ENCODE results near the gene CDK5R1.
A peak's percentile ranks its signal among the peaks of the same experiment; 100 is the strongest.

The CDK5R1 gene

DNA sequence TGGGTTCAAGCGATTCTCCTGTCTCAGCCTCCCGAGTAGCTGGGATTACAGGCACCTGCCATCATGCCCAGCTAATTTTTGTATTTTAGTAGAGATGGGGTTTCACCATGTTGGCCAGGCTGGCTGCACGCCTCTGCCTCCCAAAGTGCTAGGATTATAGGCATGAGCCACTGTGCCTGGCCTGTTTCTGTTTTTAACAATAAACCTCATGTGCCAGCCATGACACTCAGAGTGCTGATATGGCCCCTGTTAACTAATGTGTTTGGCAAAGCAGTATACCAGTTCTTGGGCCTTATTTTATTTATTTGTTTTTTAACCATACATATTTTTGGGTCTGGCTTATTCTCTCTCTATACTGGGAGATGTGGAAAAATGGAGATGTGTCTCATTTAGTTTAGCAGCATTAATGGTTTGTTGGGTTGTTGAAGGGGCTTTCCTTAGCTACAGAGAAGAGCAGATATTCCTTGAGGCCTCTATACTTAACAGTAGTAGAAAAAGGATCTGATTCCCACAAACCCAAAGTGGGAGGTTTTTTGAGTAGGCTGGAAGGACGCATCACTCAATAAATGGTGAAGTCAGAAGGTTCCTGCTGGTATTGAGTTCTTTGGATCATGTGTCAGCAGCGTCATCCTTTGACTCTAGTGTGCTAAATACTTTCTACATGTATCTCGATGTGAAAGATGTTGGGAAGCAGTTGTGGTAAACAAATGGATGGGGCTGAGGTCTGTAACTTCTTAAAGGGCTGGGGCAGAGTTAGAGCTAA is 16.2 kb upstream of the CDK5R1 start:
- DNase-seq (ENCODE audit: low read depth in 2 of 2, low spot score in 1 of 2): no peak

DNA sequence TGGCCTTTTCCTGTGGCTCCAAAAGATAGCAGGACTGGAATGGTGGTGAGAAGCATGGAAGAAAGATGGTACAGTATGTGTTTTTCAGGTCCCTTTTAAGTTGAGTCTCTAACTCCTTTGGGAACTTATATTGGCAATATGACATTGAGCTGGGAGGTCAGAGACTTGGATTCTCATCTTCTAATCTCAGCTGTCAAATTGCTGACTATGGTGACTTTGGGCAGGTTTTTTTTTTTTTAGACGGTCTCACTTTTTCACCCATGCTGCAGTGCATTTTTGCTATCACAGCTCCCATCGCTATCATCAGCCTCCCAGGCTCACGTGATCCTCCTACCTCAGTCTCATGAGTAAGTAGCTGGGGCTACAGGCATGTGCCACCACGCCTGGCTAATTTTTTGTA is 15.1 kb upstream of the CDK5R1 start:
- DNase-seq (ENCODE audit: low read depth in 2 of 2, low spot score in 1 of 2): no peak

DNA sequence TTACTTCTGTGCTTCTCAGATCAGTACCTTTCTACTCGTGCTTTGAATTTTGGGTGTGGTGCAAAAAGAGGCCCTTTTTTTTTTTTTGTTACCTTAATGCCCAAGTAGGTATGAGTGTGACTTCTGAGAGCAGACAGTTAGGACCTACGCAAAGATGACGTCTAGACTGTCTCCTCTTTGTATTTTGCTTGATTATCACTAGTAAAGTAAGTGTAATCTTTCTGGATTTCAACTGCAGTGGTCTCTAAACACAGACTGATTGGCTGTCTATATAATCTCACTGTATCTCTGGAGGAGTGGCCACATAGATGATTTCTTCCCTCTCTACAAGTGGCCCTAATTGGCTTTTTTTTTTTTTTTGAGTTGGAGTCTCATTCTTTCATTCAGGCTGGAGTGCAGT is 11.5 kb upstream of the CDK5R1 start:
- no peak for DNase-seq (ENCODE audit: low read depth in 2 of 2, low spot score in 1 of 2)

DNA sequence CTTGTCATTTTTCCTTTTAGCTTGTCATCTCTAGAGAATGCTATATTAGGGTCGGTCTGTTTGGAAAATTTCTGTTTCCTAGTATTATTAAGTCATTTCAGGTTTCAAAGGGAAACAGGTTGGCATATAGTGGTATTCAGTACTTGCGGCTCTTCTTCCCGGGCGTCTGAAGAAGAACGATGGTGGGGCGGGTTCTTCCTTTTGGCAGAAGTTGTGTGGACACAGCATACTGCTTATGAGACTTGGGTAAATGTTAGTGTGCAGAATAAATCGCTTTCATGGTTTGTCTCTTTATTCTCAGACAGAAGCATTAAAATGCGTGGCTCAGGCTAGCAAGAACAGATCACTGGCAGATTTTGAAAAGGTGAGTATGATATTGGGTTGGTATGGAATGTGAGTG is 9.6 kb upstream of the CDK5R1 start:
- DNase-seq (ENCODE audit: low read depth in 2 of 2, low spot score in 1 of 2): no peak

DNA sequence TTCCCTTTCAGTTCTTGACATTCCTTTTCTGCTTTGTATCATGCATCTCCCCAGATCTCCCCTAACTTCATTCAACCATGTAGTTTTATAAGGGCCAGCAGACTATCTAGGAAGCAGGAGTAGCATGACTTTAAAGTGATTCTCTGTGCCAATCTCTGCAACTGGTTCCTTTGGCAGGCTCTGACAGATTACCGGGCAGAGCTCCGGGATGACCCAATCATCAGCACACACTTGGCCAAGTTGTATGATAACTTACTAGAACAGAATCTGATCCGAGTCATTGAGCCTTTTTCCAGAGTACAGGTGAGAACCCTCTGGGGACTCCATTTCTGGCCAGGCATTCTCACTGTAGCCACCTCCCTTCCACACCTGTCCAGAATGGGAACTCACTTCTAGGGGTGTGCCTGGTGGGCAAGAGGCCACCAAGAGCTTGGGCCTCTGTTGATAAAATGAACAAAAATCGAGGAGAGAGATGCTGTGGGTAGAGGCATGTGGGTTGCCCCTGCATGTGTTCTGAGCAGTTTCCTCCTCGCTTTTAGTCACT is 7.6 kb upstream of the CDK5R1 start:
- DNase-seq (ENCODE audit: low read depth in 2 of 2, low spot score in 1 of 2): no peak

DNA sequence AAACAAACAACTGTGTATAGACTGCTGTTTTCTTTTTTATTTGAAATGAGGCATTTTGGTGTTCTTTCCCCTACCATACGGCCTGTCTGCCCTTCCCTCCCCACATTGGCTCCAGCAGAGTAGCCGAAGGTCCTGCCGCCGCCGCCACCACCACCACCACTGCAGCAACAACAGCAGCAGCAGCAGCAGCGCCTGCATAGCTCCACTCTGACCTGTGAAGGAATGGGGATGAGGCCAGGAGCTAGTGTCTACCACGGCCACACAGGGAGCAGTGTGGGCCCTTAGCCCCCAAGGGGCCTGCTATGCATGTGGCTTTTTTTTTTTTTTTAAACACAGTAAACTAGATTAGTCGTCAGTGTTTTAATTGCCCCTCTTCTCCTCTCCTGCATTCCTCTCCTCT is 5.6 kb upstream of the CDK5R1 start:
- no peak for DNase-seq (ENCODE audit: low read depth in 2 of 2, low spot score in 1 of 2)

DNA sequence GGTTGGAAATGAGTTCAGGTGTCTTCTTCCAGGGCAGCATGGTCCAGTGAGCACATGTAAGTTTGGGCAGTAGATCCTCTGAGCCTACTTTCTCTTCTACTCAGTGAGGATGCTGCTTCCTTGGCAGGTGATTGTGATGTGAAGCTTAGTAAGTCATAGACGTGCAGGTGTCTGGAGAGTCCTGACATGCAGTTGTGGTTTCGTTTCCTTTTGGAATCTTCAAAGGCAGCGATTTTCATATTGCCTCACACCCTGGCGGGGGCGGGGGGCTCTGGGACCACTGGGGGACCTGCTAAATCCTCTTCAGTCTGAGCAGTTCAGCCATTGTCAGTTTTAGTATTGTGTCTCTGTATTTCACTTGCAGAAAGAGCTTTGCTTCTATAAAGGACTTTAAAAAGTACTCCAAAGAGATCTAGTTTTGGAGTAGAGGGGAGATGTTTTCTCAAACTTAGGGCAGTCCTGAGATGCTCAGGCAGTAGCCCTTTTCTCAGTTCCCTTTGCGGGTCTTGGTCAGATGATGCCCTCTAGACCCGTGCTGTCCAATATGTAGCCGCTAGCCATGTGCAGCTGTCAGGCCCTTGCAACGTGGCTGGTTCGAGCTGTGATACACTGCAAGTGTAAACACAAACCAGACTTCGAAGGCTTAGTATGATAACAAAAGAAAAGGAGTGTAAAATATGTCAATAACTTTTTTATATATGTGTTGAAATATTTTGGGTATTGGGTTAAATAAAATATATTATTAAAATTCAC is 4.0 kb upstream of the CDK5R1 start:
- DNase-seq (ENCODE audit: low read depth in 2 of 2, low spot score in 1 of 2): no peak

DNA sequence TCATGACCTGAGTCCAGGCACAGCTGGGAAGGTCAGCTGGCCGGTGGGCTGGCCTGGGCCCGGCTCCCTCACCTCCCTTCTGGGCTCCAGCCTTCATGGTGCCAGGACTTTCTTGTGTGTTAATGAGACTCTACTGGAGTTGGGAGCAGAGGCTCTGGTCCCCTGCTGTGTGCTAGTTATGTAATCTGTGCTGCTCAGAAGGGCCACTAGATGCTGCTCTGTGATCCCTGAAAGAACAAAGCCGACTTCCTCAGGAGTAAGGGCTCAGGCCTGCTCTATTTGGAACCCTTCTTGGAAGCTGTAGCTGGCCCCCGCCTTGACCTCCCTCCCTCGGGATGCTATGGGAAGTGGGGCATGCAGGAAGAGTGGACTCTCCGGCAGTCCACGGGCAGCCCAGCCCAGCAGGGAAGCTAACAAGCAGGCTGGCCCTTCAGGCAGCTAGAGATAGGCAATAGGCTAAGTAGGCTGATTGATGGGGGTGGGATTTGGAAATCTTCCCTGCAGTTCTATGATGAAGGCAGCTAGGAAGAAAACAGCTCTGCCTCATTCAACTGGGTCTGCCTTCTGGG is 3.3 kb upstream of the CDK5R1 start:
- DNase-seq (ENCODE audit: low read depth in 2 of 2, low spot score in 1 of 2): no peak

DNA sequence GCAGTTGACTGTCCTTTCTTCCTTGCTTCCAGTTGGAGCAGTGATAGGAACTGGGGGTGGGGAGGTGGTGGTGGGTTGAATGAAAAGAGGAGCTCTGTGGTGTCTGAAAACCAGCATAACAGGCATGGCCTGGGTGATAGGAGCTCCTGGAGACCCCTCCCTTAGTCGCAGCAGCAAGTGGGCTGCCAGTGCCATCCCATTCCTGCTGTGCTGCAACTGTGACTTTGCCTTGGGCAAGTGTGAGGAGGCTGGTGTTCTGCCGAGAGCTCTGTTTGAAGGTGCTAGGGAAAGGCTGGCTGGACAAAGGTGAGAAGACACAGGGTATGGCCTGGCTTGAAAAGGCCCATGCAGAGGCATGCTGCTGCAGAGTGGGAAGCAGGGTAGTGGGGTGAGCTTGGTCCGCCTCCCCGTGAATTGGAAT is 2.7 kb upstream of the CDK5R1 start:
- DNase-seq (ENCODE audit: low read depth in 2 of 2, low spot score in 1 of 2): no peak

DNA sequence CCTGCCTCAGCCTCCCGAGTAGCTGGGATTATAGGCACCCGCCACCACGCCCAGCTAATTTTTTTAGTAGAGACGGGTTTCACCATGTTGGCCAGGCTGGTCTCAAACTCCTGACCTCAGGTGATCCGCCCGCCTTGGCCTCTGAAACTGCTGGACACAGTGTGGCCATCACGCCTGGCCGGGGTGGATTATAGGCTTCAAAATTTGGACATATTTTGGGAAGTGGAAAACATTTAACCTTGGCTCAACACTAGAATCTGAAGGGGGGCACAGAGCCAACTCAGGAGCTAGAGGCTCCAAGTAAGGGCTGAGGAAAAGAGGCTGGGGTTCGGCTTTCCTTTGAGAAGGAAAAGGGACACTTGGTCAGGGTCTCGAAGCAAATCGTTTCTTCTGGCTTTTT is 2.2 kb upstream of the CDK5R1 start:
- no peak for DNase-seq (ENCODE audit: low read depth in 2 of 2, low spot score in 1 of 2)

DNA sequence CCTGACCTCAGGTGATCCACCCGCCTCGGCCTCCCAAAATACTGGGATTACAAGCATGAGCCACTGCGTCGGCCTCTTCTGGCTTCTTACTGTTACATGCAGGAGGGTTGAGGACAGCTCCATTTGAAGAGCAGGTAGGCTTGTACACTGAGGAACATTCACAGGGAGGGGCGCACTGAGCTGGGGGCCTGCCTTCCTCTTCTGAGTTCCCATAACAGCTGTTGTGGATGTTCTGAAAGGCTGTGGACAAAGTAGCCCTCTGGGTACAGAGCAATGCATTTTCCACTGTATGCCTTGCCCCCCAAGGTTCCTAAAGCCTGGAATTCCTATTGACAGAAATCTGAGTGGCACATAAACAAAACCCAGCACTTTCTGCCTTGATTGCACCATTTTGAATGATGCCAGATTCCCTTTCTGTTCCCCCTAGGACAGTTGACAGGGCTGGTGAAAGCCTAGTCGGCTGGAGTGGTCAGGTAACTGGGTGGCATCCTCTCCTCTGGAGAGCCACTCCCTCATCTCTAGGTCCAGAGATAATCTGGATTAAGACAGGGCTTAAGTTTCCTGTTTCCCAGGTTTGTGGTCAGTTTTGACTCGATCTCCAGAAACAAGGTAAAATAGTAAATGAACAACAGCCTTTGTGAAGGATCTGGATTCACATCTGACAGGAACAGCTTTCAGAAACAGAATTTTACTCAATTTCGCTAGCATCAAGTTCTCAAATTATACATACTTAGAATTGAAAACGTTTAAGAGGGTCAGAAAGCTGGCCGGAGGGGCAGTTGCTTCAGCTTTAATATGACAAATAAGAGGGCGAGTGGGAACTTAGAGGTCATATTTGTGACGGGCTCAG is 1.3 kb upstream of the CDK5R1 start:
- no peak for DNase-seq (ENCODE audit: low read depth in 2 of 2, low spot score in 1 of 2)

DNA sequence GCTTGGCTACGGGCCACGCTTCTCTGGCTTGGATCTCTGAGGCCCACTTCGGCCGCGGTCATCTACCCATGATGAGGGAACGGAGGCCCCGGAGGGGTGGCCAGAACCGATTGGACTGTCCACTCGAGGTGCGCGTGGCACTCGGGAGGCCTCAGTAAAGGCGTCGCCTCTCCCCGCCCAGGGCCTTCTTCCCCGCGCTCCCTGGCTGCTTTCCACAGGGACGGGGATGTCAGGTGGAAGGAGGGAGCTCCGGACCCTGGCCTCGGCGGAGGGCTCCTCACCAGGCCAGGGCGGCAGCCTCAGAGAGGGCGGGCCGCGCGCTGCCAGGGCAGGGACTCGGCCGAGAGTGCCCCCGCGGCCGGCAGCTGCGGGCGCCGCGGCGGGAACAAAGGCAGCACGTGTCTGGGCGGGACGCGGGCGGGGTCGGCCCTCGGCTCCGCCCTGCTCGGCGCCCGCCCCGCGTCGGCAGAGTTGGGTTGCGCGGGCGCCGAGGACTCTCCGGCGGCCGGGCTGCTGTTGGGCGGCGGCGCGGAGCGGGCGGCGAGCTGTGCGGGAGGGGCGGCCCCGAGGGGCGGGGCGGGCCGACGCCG is 587 bp upstream of the CDK5R1 start:
- peak in 1 of 2 donors; percentile 37 for DNase-seq (ENCODE audit: low read depth in 2 of 2, low spot score in 1 of 2)

DNA sequence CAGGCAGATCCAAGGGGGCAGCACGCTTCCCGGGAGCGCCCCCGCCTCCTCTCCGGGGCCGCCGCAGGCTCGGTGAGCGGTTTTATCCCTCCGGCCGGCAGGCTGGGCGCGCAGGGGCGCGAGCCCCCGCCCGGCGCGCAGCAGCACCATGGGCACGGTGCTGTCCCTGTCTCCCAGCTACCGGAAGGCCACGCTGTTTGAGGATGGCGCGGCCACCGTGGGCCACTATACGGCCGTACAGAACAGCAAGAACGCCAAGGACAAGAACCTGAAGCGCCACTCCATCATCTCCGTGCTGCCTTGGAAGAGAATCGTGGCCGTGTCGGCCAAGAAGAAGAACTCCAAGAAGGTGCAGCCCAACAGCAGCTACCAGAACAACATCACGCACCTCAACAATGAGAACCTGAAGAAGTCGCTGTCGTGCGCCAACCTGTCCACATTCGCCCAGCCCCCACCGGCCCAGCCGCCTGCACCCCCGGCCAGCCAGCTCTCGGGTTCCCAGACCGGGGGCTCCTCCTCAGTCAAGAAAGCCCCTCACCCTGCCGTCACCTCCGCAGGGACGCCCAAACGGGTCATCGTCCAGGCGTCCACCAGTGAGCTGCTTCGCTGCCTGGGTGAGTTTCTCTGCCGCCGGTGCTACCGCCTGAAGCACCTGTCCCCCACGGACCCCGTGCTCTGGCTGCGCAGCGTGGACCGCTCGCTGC is 832 bp downstream of the CDK5R1 start:
- DNase-seq (ENCODE audit: low read depth in 2 of 2, low spot score in 1 of 2): no peak

DNA sequence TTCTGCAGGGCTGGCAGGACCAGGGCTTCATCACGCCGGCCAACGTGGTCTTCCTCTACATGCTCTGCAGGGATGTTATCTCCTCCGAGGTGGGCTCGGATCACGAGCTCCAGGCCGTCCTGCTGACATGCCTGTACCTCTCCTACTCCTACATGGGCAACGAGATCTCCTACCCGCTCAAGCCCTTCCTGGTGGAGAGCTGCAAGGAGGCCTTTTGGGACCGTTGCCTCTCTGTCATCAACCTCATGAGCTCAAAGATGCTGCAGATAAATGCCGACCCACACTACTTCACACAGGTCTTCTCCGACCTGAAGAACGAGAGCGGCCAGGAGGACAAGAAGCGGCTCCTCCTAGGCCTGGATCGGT is 1.4 kb downstream of the CDK5R1 start:
- no peak for DNase-seq (ENCODE audit: low read depth in 2 of 2, low spot score in 1 of 2)

DNA sequence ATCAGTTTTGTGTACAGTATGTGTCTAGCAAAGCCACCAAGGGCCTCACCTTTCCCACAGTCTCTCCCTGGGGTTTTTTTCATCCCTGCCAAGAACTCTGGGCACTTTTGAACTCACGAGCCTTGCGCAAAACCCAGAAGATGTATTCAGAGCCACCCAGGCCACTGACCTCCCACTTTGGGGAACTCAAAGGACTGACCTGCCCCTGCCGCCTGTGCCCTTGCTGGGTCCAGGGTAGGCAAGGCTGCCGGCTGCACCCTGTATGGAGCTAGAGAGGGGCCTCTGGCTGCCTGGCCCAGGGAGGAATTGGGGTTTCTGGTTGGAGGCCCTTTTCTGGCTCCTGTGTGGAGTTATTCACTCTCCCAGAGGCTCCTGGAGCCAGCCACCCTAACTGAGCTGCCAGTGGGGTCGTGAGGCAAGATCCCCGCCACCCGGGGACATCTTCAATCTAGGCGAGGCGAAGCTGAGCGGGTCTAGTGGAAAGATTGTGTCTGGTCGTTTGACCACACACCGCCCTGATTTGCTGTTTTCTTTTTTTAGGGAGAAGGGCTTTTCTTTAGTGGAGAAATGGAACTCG is 1.9 kb downstream of the CDK5R1 start:
- DNase-seq (ENCODE audit: low read depth in 2 of 2, low spot score in 1 of 2): no peak

DNA sequence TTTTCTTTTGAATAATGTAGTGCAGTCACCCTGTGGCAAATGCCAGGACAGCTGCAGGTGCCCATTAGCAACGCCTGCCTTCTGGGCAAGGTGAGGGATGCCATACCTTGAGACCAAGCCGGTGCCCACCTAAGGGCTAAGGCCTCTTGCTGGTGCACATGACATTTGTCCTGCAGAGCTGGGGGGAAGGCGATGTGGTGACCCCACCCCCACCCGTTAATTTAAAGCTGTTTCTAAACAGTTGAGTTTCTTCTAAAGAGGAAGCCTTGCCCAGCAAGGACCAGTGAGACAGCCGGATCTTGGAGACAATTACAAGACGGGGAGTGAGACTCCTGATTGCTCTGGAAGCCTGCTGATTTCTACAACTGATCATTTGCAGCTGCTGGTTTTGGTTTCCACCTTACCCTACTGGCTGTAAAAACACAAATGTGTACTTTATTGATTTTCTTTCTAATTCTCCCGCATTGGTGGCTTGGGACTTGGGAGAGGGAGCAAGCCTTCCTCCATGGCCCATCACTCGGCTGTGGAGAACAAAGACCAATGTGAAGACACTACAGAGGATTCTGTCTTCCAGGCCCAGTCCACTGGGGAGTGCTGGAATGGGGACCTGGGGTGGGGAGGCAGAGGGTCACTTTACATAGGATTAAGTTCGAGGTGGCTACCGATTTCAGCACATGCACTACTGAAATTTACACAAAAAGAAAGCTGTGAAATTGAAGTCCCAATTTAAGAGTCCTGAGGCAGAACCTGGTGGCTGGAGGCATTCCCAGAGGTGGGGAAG is 2.7 kb downstream of the CDK5R1 start:
- DNase-seq (ENCODE audit: low read depth in 2 of 2, low spot score in 1 of 2): no peak

DNA sequence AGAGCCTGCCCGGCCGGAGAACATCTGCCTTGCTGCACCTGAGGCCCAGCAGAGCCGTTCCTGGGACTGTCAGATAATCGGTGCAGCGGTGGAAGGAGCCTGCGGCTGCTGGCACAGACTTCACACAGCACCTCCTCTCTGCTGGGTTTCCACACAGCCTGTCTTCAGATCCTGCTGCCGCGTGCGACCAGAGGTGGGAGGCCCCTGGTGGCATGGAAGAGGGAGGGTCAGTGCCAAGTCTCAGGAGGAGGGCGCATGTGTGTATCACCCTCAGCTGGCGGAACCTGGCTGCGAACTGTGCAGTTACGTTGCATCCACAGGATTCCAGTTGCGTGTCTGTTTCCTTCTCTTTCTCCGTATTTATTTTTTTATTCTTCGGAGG is 3.3 kb downstream of the CDK5R1 start:
- DNase-seq (ENCODE audit: low read depth in 2 of 2, low spot score in 1 of 2): no peak

DNA sequence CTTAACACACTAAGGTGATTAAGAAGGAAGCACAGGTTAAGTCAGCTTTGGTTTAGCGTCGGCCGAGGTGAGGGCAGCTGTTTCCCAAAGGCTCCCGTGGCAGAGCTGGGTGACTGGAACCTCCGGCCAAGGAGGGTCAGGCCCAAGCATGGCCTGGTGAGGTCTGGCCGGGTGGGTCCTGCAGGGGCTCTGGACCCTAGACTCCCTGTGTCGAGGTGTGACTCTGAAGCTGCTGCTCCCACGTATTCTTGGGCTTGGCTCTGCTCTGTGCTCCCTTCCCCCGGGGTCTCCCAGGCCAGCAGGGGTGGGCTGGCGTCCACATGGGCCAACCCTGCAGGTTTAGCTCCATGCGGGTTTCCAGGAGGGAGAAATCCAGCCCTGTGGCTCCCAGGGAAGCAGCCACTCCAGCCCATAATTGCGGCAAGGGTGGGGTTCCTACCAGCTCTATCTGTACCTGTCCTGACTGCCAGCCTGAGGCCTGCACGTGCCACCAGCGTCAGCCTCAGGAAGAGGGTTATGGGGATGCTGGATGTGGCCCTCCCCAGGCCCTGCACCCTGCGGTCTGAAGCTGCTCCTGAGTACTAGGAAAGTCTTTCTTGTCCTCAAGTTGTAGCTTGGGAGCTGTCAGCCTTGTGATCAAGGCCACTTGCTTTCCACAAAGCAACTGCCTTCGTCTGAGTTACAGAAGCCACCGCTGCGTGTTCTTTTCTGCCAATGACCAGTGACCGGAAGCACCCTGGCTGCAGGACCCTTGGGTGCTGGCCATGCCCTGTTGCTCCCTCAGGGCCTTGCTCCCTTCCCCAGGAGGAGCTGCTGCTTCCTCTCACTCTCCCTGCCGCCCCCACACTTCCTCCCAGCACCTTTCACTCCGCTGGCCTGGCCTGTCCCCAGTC is 4.8 kb downstream of the CDK5R1 start:
- no peak for DNase-seq (ENCODE audit: low read depth in 2 of 2, low spot score in 1 of 2)
